GM12872 (cell line): ENCODE measurements around the gene MYL5.

Source experiments
- CTCF ChIP-seq: IDR thresholded peaks from 3 replicates; pipeline ENCODE4 v1.5.1; 2011; ENCODE audit warnings: low read depth, mild to moderate bottlenecking, low read length, moderate library complexity; ENCODE audit not compliant: insufficient read depth

Gene MYL5

GRCh38 chr4:681736-682451 lies 7.6 kb downstream of the MYL5 start:
- TF ChIP-seq CTCF, result no peak

GRCh38 chr4:682490-683172 lies 8.3 kb downstream of the MYL5 start:
- no peak for TF ChIP-seq CTCF

- no peak for TF ChIP-seq CTCF
Measured at GRCh38 chr4:683247-683897, 9.0 kb downstream of the MYL5 start.

- TF ChIP-seq CTCF, result peak; percentile 71
Measured at GRCh38 chr4:683982-684622, 9.8 kb downstream of the MYL5 start.

- TF ChIP-seq CTCF, result no peak
Measured at GRCh38 chr4:684623-685327, 10.4 kb downstream of the MYL5 start.

- no peak for TF ChIP-seq CTCF
Measured at GRCh38 chr4:685679-686412, 11.5 kb downstream of the MYL5 start.
